Spleen (tissue), 11 donors: ENCODE data around the gene CD14. TPM values are rescaled to one million over a fixed set of nuclear protein-coding genes. Genes with fewer than 3 reads are reported as not detected.
"Not testable (repeated sequence)": the region's sequence is repeated elsewhere in the genome, so short reads cannot be mapped to it uniquely, and the experiment has no call there.

ENCODE experiments used
- DNase-seq: peaks from one replicate; pipeline ENCODE4 v3.0.0-alpha.2; 2020
- H3K27ac ChIP-seq, 8 donors: fragments of 200-600 bp; sonication (generic) in 7 of 8; 1 replicate in 4 of 8; 2 replicates in 4 of 8; pipeline versions ENCODE4 v1.5.0 to v1.8.0; 2016 to 2021; ENCODE audit warnings: inconsistent platforms in 4 of 8, mild to moderate bottlenecking in 4 of 8, moderate library complexity in 1 of 8
- H3K27me3 ChIP-seq, 7 donors: fragments of 200-600 bp; sonication (generic) in 6 of 7; replicated peaks in 1 of 7; 1 replicate in 4 of 7; 2 replicates in 3 of 7; pipeline versions ENCODE4 v1.5.0 to v1.8.0; 2016 to 2021; ENCODE audit warnings: inconsistent platforms in 3 of 7, mild to moderate bottlenecking in 1 of 7
- H3K36me3 ChIP-seq, 6 donors: fragments of 200-600 bp; sonication (generic) in 5 of 6; 1 replicate in 4 of 6; 2 replicates in 2 of 6; pipeline versions ENCODE4 v1.5.0 to v1.8.0; 2016 to 2021; ENCODE audit warnings: inconsistent platforms in 2 of 6
- H3K4me1 ChIP-seq, 6 donors: fragments of 200-600 bp; sonication (generic) in 5 of 6; 1 replicate in 3 of 6; 2 replicates in 3 of 6; pipeline versions ENCODE4 v1.5.0 to v1.8.0; 2016 to 2021; ENCODE audit warnings: inconsistent platforms in 3 of 6
- H3K4me3 ChIP-seq, 8 donors: fragments of 200-600 bp; sonication (generic) in 7 of 8; 1 replicate in 4 of 8; 2 replicates in 4 of 8; pipeline versions ENCODE4 v1.5.0 to v1.8.0; 2016 to 2021; ENCODE audit warnings: inconsistent platforms in 4 of 8, mild to moderate bottlenecking in 4 of 8, moderate library complexity in 2 of 8
- H3K9me3 ChIP-seq, 8 donors: fragments of 200-600 bp; sonication (generic) in 7 of 8; 1 replicate in 4 of 8; 2 replicates in 4 of 8; pipeline versions ENCODE4 v1.5.0 to v1.8.0; 2016 to 2021; ENCODE audit warnings: inconsistent platforms in 4 of 8
- CTCF ChIP-seq, 11 experiments: fragments of 200-600 bp in 7 of 11; fragments of 450-650 bp in 4 of 11; sonication (generic) in 4 of 11; IDR thresholded peaks in 8 of 11; conservative IDR thresholded peaks in 3 of 11; 1 replicate in 7 of 11; 2 replicates in 4 of 11; pipeline versions ENCODE4 v1.4.0 to v1.8.0; 2016 to 2021; ENCODE audit warnings: antibody characterized with exemption in 11 of 11, inconsistent platforms in 4 of 11, mild to moderate bottlenecking in 1 of 11
- POLR2A ChIP-seq, 3 donors: fragments of 450-650 bp; IDR thresholded peaks; one replicate each; pipeline ENCODE4 v1.5.1; 2017; ENCODE audit warnings: antibody characterized with exemption in 3 of 3, mild to moderate bottlenecking in 1 of 3
- POLR2AphosphoS5 ChIP-seq, 3 donors: sonication (generic); formaldehyde crosslinking; IDR thresholded peaks; one replicate each; pipeline ENCODE4 v1.5.1; 2017; ENCODE audit warnings: antibody characterized with exemption in 3 of 3
- WGBS, 5 donors: extraction: QIAGEN DNeasy Blood & Tissue Kit in 3 of 5; methylation state at CpG; one replicate each; pipeline versions ENCODE4 v1.1.5 to v1.1.7; 2013 to 2018; 5-methylcytosine and 5-hydroxymethylcytosine counted together
- intact Hi-C: fragments of 100-400 bp; cut with DNase I; formaldehyde crosslinking; loops from one replicate; pipeline ENCODE4 v1.15.0; 2023; ENCODE audit warnings: low total_unique reads
- polyA plus RNA-seq, 3 donors: library from polyadenylated mRNA; stranded (reverse); fragments of 200-250 nt; gene quantifications; one replicate each; pipeline ENCODE4 v1.2.1, GENCODE V29; 2013
- total RNA-seq, 7 donors: library from RNA; depleted of rRNA in 3 of 7; stranded (reverse); fragments of >200 nt in 3 of 7; fragmentation: NEBNext Ultra II Directional in 4 of 7; extraction: Animal tissue kit (Norgen Biotek cat#: 25700) in 4 of 7; gene quantifications; one replicate each; pipeline versions ENCODE4 v1.1.0 to v1.2.1, GENCODE V29; 2016 to 2021
- donor health status: healthy with polysubstance abuse.
- donor health status: DM: no; HTN: no; CAD: no; lungs with moderate emphysema.
- donor health status: DM: no; HTN: no; CAD: no.
- donor health status: Bipolar disorder and iron deficiency.
- donor health status: healthy.
- donor health status: DM: no; HTN: no; CAD: no.
- donor health status: DM: yes; HTN: yes; CAD: no.

CD14 gene
- total and polyA plus RNA-seq, 10 donors: 40.2 to 209 (median 87.9) TPM

GRCh38 chr5:140607031-140607430 is 25.9 kb downstream of the CD14 start:
- Histone ChIP-seq H3K27ac (peak overlapping the region in 4 of 8 donors; percentile 2 to 87 (median 20)), H3K4me1 (peaks cover 0 to 79% (median 33%) of the 10 kb centered on the region in 6 donors)

GRCh38 chr5:140605879-140606278 is 27.1 kb downstream of the CD14 start:
- Histone ChIP-seq H3K4me1 (peaks cover 0 to 67% (median 22%) of the 10 kb centered on the region in 6 donors), H3K27me3 (no peaks in the 10 kb centered on the region), H3K9me3 (no peaks in the 10 kb centered on the region), H3K27ac (peak overlapping the region in 3 of 8 donors; percentile 29 to 87 (median 57)), H3K4me3 (no peak overlapping the region), H3K36me3 (no peaks in the 10 kb centered on the region)
- DNase-seq: no peak
- TF ChIP-seq POLR2A (IDR thresholded peaks at IDR 0.05) (no peak), CTCF (IDR thresholded peaks at IDR 0.05 in 8 of 11, conservative IDR thresholded peaks at IDR 0.05 in 3 of 11) (no peak)
- 66 to 87% (median 73%) methylated on average over 3 of the region's 3 CpGs for WGBS, 5 donors
- intact Hi-C loops: no loop called here

More at GRCh38 chr5:140607031-140607430, 25.9 kb downstream of the CD14 start:
- Histone ChIP-seq H3K4me3 (no peak overlapping the region), H3K9me3 (no peaks in the 10 kb centered on the region), H3K27me3 (no peaks in the 10 kb centered on the region), H3K36me3 (no peaks in the 10 kb centered on the region)
- WGBS, 5 donors: 45 to 89% (median 71%) methylated on average over 2 of the region's 2 CpGs
- intact Hi-C loops: no loop called here
- DNase-seq: no peak
- TF ChIP-seq POLR2A (IDR thresholded peaks at IDR 0.05) (no peak), POLR2AphosphoS5 (IDR thresholded peaks at IDR 0.05) (no peak), CTCF (IDR thresholded peaks at IDR 0.05 in 8 of 11, conservative IDR thresholded peaks at IDR 0.05 in 3 of 11) (no peak)

- H3K4me1 ChIP-seq: peaks cover 0 to 46% (median 3%) of the 10 kb centered on the region in 6 donors
- TF ChIP-seq POLR2AphosphoS5 (IDR thresholded peaks at IDR 0.05): no peak
- no peak for TF ChIP-seq CTCF (IDR thresholded peaks at IDR 0.05 in 8 of 11, conservative IDR thresholded peaks at IDR 0.05 in 3 of 11)
- no peak for TF ChIP-seq POLR2A (IDR thresholded peaks at IDR 0.05)
- H3K27ac ChIP-seq: peak overlapping the region in 6 of 8 donors; percentile 67 to 92 (median 79)
- WGBS, 5 donors: 90 to 99% (median 94%) methylated on average over 2 of the region's 2 CpGs
- no peaks in the 10 kb centered on the region for H3K9me3 ChIP-seq
- no peaks in the 10 kb centered on the region for H3K27me3 ChIP-seq
- H3K36me3 ChIP-seq: no peaks in the 10 kb centered on the region
- H3K4me3 ChIP-seq: peak overlapping the region in 1 of 8 donors; percentile 34
- no peak for DNase-seq
- intact Hi-C loops: no loop called here
Measured at GRCh38 chr5:140603734-140604133, 29.2 kb downstream of the CD14 start.

GRCh38 chr5:140603446-140603698 is 29.6 kb downstream of the CD14 start:
- H3K4me3 ChIP-seq: peak overlapping the region in 1 of 8 donors; percentile 34
- peaks cover 0 to 42% (median under 1%) of the 10 kb centered on the region in 6 donors for H3K4me1 ChIP-seq
- H3K36me3 ChIP-seq, H3K27me3 ChIP-seq, DNase-seq, H3K9me3 ChIP-seq, intact Hi-C loops: not testable (repeated sequence)
- peak overlapping the region in 6 of 8 donors; percentile 67 to 92 (median 79) for H3K27ac ChIP-seq
- 92 to 96% (median 94%) methylated on average over 4 of the region's 4 CpGs for WGBS, 5 donors

- no peak for DNase-seq
- Histone ChIP-seq H3K4me3 (peak overlapping the region in 1 of 8 donors; percentile 34), H3K36me3 (no peaks in the 10 kb centered on the region), H3K27me3 (no peaks in the 10 kb centered on the region), H3K9me3 (no peaks in the 10 kb centered on the region), H3K4me1 (peaks cover 0 to 33% (median 0%) of the 10 kb centered on the region in 6 donors), H3K27ac (peak overlapping the region in 7 of 8 donors; percentile 61 to 92 (median 76))
- TF ChIP-seq POLR2AphosphoS5 (IDR thresholded peaks at IDR 0.05): no peak
- TF ChIP-seq POLR2A (IDR thresholded peaks at IDR 0.05): no peak
- no peak for TF ChIP-seq CTCF (IDR thresholded peaks at IDR 0.05 in 8 of 11, conservative IDR thresholded peaks at IDR 0.05 in 3 of 11)
- WGBS, 5 donors: 67 to 76% (median 71%) methylated on average over 4 of the region's 4 CpGs
- intact Hi-C loops: no loop called here
Measured at GRCh38 chr5:140602147-140602546, 30.8 kb downstream of the CD14 start.
